Neural progenitor cell (in vitro differentiated cells): ENCODE results near the gene RRAS. TPM values are rescaled to one million over a fixed set of nuclear protein-coding genes. Genes with fewer than 3 reads are reported as not detected.

Experiments used
- DNase-seq: peaks from one replicate; pipeline ENCODE4 v3.0.0-alpha.2; 2016; ENCODE audit warnings: low spot score
- H2AFZ ChIP-seq: fragments of 200-600 bp; sonication (generic); replicated peaks from 2 replicates; pipeline ENCODE4 v1.6.1; 2016; ENCODE audit warnings: antibody characterized with exemption
- H3F3A ChIP-seq: fragments of 200-600 bp; sonication (generic); 2 replicates; pipeline ENCODE4 v1.6.1; 2016; ENCODE audit warnings: antibody characterized with exemption, low read depth
- H3K27ac ChIP-seq: fragments of 200-600 bp; sonication (generic); 2 replicates; pipeline ENCODE4 v1.5.1; 2016; ENCODE audit warnings: mild to moderate bottlenecking
- H3K27me3 ChIP-seq: fragments of 200-600 bp; sonication (generic); 2 replicates; pipeline ENCODE4 v1.6.1; 2016; ENCODE audit warnings: mild to moderate bottlenecking, moderate library complexity
- H3K36me3 ChIP-seq: fragments of 200-600 bp; sonication (generic); 2 replicates; pipeline ENCODE4 v1.5.1; 2016
- H3K4me1 ChIP-seq: fragments of 200-600 bp; sonication (generic); 2 replicates; pipeline ENCODE4 v1.6.1; 2016; ENCODE audit warnings: mixed run types
- H3K4me2 ChIP-seq: fragments of 200-600 bp; sonication (generic); 2 replicates; pipeline ENCODE4 v1.6.1; 2016
- H3K4me3 ChIP-seq: fragments of 200-600 bp; sonication (generic); 2 replicates; pipeline ENCODE4 v1.5.1; 2016
- H3K79me2 ChIP-seq: fragments of 200-600 bp; sonication (generic); 2 replicates; pipeline ENCODE4 v1.6.1; 2016; ENCODE audit warnings: low read depth
- H3K9ac ChIP-seq: fragments of 200-600 bp; sonication (generic); 2 replicates; pipeline ENCODE4 v1.6.1; 2016
- H3K9me3 ChIP-seq: fragments of 200-600 bp; sonication (generic); 2 replicates; pipeline ENCODE4 v1.5.1; 2016; ENCODE audit warnings: low read depth
- H4K20me1 ChIP-seq: fragments of 200-600 bp; sonication (generic); 2 replicates; pipeline ENCODE4 v1.6.1; 2016; ENCODE audit warnings: low read depth
- H3K27ac Mint-ChIP-seq: 3 replicates; pipeline ENCODE4 v1.8.0; 2021; ENCODE audit warnings: mixed read lengths
- H3K27me3 Mint-ChIP-seq: 2 replicates; pipeline ENCODE4 v1.8.0; 2022; ENCODE audit warnings: low read depth, mild to moderate bottlenecking, inconsistent platforms, moderate library complexity, mixed read lengths; ENCODE audit not compliant: insufficient read depth
- H3K36me3 Mint-ChIP-seq: 3 replicates; pipeline ENCODE4 v1.8.0; 2021; ENCODE audit warnings: mixed read lengths
- H3K4me1 Mint-ChIP-seq: 3 replicates; pipeline ENCODE4 v1.8.0; 2021; ENCODE audit warnings: mixed read lengths
- H3K4me3 Mint-ChIP-seq: 3 replicates; pipeline ENCODE4 v1.8.0; 2021; ENCODE audit warnings: mild to moderate bottlenecking, moderate library complexity, mixed read lengths
- H3K9me3 Mint-ChIP-seq: 3 replicates; pipeline ENCODE4 v1.8.0; 2020; ENCODE audit warnings: mixed read lengths
- CTCF ChIP-seq: fragments of 200-600 bp; sonication (generic); IDR thresholded peaks from 2 replicates; pipeline ENCODE4 v1.5.1; 2017; ENCODE audit warnings: antibody characterized with exemption, mild to moderate bottlenecking
- EZH2 ChIP-seq: fragments of 200-600 bp; sonication (generic); IDR thresholded peaks from 2 replicates; pipeline ENCODE4 v1.6.1; 2017; ENCODE audit warnings: antibody characterized with exemption, mild to moderate bottlenecking, moderate library complexity
- EZH2phosphoT487 ChIP-seq: fragments of 200-600 bp; sonication (generic); IDR thresholded peaks from 2 replicates; pipeline ENCODE4 v1.6.1; 2017; ENCODE audit warnings: antibody characterized with exemption
- total RNA-seq: library from RNA; depleted of rRNA; stranded (reverse); fragments of >200 nt; gene quantifications from 2 replicates; pipeline ENCODE4 v1.2.3, GENCODE V29; 2015; ENCODE audit warnings: low replicate concordance

RRAS gene
- total RNA-seq, 1 donor from 2014 or later, result 9.6 TPM

GRCh38 chr19:49602806-49603205 lies 37.1 kb downstream of the RRAS start:
- Histone ChIP-seq H3K4me3 (no peak overlapping the region), H3K9ac (no peak overlapping the region), H3K27me3 (no peaks in the 10 kb centered on the region), H3K79me2 (peaks cover 97% of the 10 kb centered on the region), H3F3A (no peaks in the 10 kb centered on the region), H4K20me1 (peaks cover 94% of the 10 kb centered on the region), H3K36me3 (no peaks in the 10 kb centered on the region), H3K27ac (no peak overlapping the region), H2AFZ (no peak overlapping the region), H3K4me2 (no peak overlapping the region), H3K9me3 (no peaks in the 10 kb centered on the region), H3K4me1 (no peaks in the 10 kb centered on the region)
- Mint-ChIP-seq H3K36me3 (peaks cover 30% of the 10 kb centered on the region), H3K27ac (no peak overlapping the region), H3K9me3 (no peaks in the 10 kb centered on the region), H3K27me3 (peaks cover 12% of the 10 kb centered on the region), H3K4me3 (peak overlapping the region; percentile 68), H3K4me1 (no peaks in the 10 kb centered on the region)
- no peak for DNase-seq
- no peak for TF ChIP-seq EZH2phosphoT487
- no peak for TF ChIP-seq CTCF
- no peak for TF ChIP-seq EZH2

GRCh38 chr19:49601482-49602038 lies 38.4 kb downstream of the RRAS start:
- Histone ChIP-seq H3K4me1 (no peaks in the 10 kb centered on the region), H4K20me1 (peaks cover 89% of the 10 kb centered on the region), H3K9ac (no peak overlapping the region), H3K4me3 (no peak overlapping the region), H3K36me3 (no peaks in the 10 kb centered on the region), H3K79me2 (peaks cover 95% of the 10 kb centered on the region), H3K27ac (no peak overlapping the region), H3K4me2 (no peak overlapping the region), H3K27me3 (no peaks in the 10 kb centered on the region), H3K9me3 (no peaks in the 10 kb centered on the region), H3F3A (no peaks in the 10 kb centered on the region), H2AFZ (no peak overlapping the region)
- no peak for DNase-seq
- peaks cover 12% of the 10 kb centered on the region for H3K27me3 Mint-ChIP-seq
- no peak overlapping the region for H3K27ac Mint-ChIP-seq
- no peak overlapping the region for H3K4me3 Mint-ChIP-seq
- peaks cover 28% of the 10 kb centered on the region for H3K36me3 Mint-ChIP-seq
- TF ChIP-seq EZH2 (no peak), CTCF (no peak), EZH2phosphoT487 (no peak)
- H3K4me1 Mint-ChIP-seq, result no peaks in the 10 kb centered on the region
- H3K9me3 Mint-ChIP-seq, result no peaks in the 10 kb centered on the region

GRCh38 chr19:49599378-49600295 lies 40.3 kb downstream of the RRAS start:
- Histone ChIP-seq H3K4me3 (no peak overlapping the region), H3K36me3 (no peaks in the 10 kb centered on the region), H3K27me3 (no peaks in the 10 kb centered on the region), H3K79me2 (peaks cover 94% of the 10 kb centered on the region), H4K20me1 (peaks cover 89% of the 10 kb centered on the region), H3K4me1 (no peaks in the 10 kb centered on the region), H3K27ac (no peak overlapping the region), H3K9ac (no peak overlapping the region), H3K9me3 (no peaks in the 10 kb centered on the region), H2AFZ (no peak overlapping the region), H3F3A (no peaks in the 10 kb centered on the region), H3K4me2 (no peak overlapping the region)
- Mint-ChIP-seq H3K4me1 (no peaks in the 10 kb centered on the region), H3K27me3 (peaks cover 12% of the 10 kb centered on the region), H3K36me3 (peaks cover 28% of the 10 kb centered on the region), H3K27ac (peak overlapping the region; percentile 60), H3K4me3 (peak overlapping the region; percentile 33), H3K9me3 (no peaks in the 10 kb centered on the region)
- no peak for DNase-seq
- TF ChIP-seq CTCF (no peak), EZH2phosphoT487 (no peak), EZH2 (no peak)
